ENCODE data around the gene NOP9.

- TF ChIP-seq EZH2 (IDR thresholded peaks at IDR 0.05; ENCODE audit: insufficient read depth, poor library complexity, severe bottlenecking), result no peak
- TF ChIP-seq EZH2phosphoT487 (IDR thresholded peaks at IDR 0.05; ENCODE audit: insufficient read depth, low read depth), result no peak
Measured at GRCh38 chr14:24312736-24313507, 13.3 kb downstream of the NOP9 start.

Data from GM23248 (cell line).